Measurements from ENCODE around the gene SAMD1. TPM values are rescaled to one million over a fixed set of nuclear protein-coding genes. Genes with fewer than 3 reads are reported as not detected.
A peak's percentile ranks its signal among the peaks of the same experiment; 100 is the strongest.

Gene SAMD1
- total and polyA plus RNA-seq, 2 of the 13 experiments (the other 11 are each of a cell fraction or from before 2014, with no cell fraction given), result 17.5 to 45.0 TPM

GRCh38 chr19:14117668-14118164 is 27.2 kb upstream of the SAMD1 start, which contains the start of gene PRKACA:
Gene PRKACA, minus strand, starts transcription at chr19:14117762. Its CDS starts 215 bp downstream, at chr19:14117547.
- peak within 1 kb of the TSS; percentile 100 for H3K4me2 ChIP-seq (ENCODE audit: low read depth, low read length)
- in situ Hi-C loops (cut with HindIII; ENCODE audit: extremely low pct_ligation_motif_present, low pct_unique_long_range_greater_than_20kb), result no loop called here
- peaks cover 12% of the 10 kb centered on the region for H3K79me2 ChIP-seq (ENCODE audit: insufficient read depth, low read length)
- FAIRE-seq (no peak), ATAC-seq (peak; percentile 91), DNase-seq (ENCODE audit: low spot score) (peak; percentile 94)
- BruUV-seq (replicated peaks), result no TSS peak
- no CpG with 5 or more reads among the region's 67 CpGs for WGBS (ENCODE audit: low lambda C conversion rate)
- H3K27me3 ChIP-seq (ENCODE audit: control insufficient read depth in 1 of 2, insufficient read depth in 2 of 2, low read length in 2 of 2), result no peaks in the 10 kb centered on the region; a peak in 1 of 5 replicates
- H3K9ac ChIP-seq (ENCODE audit: insufficient read depth, low read depth, low read length), result peak within 1 kb of the TSS; percentile 89
- H3K36me3 ChIP-seq (replicated peaks in 1 of 2; ENCODE audit: control insufficient read depth in 1 of 2, insufficient read depth in 2 of 2, low read length in 2 of 2), result no peaks in the 10 kb centered on the region; a peak in 1 of 5 replicates
- peak within 1 kb of the TSS; percentile 4 for H2AFZ ChIP-seq (ENCODE audit: low read length)
- no peaks in the 10 kb centered on the region for H4K20me1 ChIP-seq (ENCODE audit: insufficient read depth, low read length)
- intact Hi-C loops (cut with micrococcal nuclease; ENCODE audit: unreplicated experiment), result loop anchor here (5.0 kb wide), 1 partner anchor 35 kb away; no protein-coding TSS in a partner anchor
- POLR2A ChIA-PET, result interaction anchor here (0.6 to 2.5 kb wide), 6 partner anchors 18 to 111 kb away, joined by 3 to 21 read pairs (median 6); partner anchors contain the start of genes ASF1B and RFX1
- H3K9me3 ChIP-seq (ENCODE audit: low read length), result no peaks in the 10 kb centered on the region
- H3K4me3 ChIP-seq (replicated peaks in 1 of 3; ENCODE audit: insufficient read depth in 1 of 3, low read depth in 2 of 3, low read length in 3 of 3), result peak within 1 kb of the TSS; percentile 80 to 89 (median 86)
- peak within 1 kb of the TSS; percentile 96 for H3K27ac ChIP-seq (ENCODE audit: extremely low read length, insufficient read depth, low read length)
- peaks cover 55% of the 10 kb centered on the region for H3K4me1 ChIP-seq (ENCODE audit: insufficient read depth, low read length)
- CTCF ChIA-PET (ENCODE audit: low intra/inter-chr PET ratio, low total read pairs), result interaction anchor here (1.7 kb wide), 1 partner anchor 19 kb away, joined by 6 read pairs; the partner anchor contains the start of gene ASF1B
- TF ChIP-seq SP1 (IDR thresholded peaks at IDR 0.05) (no peak), SP1 (CRISPR knock-in tag; IDR thresholded peaks at IDR 0.05) (peak; percentile 77), ELF4 (CRISPR knock-in tag; IDR thresholded peaks at IDR 0.05; ENCODE audit: borderline replicate concordance) (no peak), SALL1 (CRISPR knock-in tag; IDR thresholded peaks at IDR 0.05) (peak; percentile 10; the same call in 1 of the 2 replicates), MXD4 (CRISPR knock-in tag; IDR thresholded peaks at IDR 0.05) (0 out of 2 replicates have a peak, but pooled peaks have one; percentile 0), HMGA1 (CRISPR knock-in tag; conservative IDR thresholded peaks at IDR 0.05) (no peak), ARNT2 (CRISPR knock-in tag; IDR thresholded peaks at IDR 0.05; ENCODE audit: low read depth) (no peak), ZNF776 (CRISPR knock-in tag; IDR thresholded peaks at IDR 0.05) (no peak), ZNF383 (CRISPR knock-in tag; IDR thresholded peaks at IDR 0.05; ENCODE audit: borderline replicate concordance) (no peak), PAX8 (CRISPR knock-in tag; IDR thresholded peaks at IDR 0.05; ENCODE audit: borderline replicate concordance) (no peak), SP2 (CRISPR knock-in tag; IDR thresholded peaks at IDR 0.05) (peak; percentile 97), ZSCAN25 (CRISPR knock-in tag; IDR thresholded peaks at IDR 0.05) (no peak), KLF16 (CRISPR knock-in tag; IDR thresholded peaks at IDR 0.05) (no peak)
- TF ChIP-seq, protein P1, sequence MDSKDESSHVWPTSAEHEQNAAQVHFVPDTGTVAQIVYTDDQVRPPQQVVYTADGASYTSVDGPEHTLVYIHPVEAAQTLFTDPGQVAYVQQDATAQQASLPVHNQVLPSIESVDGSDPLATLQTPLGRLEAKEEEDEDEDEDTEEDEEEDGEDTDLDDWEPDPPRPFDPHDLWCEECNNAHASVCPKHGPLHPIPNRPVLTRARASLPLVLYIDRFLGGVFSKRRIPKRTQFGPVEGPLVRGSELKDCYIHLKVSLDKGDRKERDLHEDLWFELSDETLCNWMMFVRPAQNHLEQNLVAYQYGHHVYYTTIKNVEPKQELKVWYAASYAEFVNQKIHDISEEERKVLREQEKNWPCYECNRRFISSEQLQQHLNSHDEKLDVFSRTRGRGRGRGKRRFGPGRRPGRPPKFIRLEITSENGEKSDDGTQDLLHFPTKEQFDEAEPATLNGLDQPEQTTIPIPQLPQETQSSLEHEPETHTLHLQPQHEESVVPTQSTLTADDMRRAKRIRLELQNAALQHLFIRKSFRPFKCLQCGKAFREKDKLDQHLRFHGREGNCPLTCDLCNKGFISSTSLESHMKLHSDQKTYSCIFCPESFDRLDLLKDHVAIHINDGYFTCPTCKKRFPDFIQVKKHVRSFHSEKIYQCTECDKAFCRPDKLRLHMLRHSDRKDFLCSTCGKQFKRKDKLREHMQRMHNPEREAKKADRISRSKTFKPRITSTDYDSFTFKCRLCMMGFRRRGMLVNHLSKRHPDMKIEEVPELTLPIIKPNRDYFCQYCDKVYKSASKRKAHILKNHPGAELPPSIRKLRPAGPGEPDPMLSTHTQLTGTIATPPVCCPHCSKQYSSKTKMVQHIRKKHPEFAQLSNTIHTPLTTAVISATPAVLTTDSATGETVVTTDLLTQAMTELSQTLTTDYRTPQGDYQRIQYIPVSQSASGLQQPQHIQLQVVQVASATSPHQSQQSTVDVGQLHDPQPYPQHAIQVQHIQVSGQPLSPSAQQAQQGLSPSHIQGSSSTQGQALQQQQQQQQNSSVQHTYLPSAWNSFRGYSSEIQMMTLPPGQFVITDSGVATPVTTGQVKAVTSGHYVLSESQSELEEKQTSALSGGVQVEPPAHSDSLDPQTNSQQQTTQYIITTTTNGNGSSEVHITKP (CRISPR knock-in tag; IDR thresholded peaks at IDR 0.05; ENCODE audit: low read depth), result no peak
- TF ChIP-seq, protein P2, sequence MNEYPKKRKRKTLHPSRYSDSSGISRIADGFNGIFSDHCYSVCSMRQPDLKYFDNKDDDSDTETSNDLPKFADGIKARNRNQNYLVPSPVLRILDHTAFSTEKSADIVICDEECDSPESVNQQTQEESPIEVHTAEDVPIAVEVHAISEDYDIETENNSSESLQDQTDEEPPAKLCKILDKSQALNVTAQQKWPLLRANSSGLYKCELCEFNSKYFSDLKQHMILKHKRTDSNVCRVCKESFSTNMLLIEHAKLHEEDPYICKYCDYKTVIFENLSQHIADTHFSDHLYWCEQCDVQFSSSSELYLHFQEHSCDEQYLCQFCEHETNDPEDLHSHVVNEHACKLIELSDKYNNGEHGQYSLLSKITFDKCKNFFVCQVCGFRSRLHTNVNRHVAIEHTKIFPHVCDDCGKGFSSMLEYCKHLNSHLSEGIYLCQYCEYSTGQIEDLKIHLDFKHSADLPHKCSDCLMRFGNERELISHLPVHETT (CRISPR knock-in tag; conservative IDR thresholded peaks at IDR 0.05), result peak; percentile 53; the same call in 1 of the 2 replicates
- TF ChIP-seq, protein P3, sequence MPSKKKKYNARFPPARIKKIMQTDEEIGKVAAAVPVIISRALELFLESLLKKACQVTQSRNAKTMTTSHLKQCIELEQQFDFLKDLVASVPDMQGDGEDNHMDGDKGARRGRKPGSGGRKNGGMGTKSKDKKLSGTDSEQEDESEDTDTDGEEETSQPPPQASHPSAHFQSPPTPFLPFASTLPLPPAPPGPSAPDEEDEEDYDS (CRISPR knock-in tag; IDR thresholded peaks at IDR 0.05), result peak; percentile 48; the same call in 1 of the 2 replicates
- TF ChIP-seq, protein P4, sequence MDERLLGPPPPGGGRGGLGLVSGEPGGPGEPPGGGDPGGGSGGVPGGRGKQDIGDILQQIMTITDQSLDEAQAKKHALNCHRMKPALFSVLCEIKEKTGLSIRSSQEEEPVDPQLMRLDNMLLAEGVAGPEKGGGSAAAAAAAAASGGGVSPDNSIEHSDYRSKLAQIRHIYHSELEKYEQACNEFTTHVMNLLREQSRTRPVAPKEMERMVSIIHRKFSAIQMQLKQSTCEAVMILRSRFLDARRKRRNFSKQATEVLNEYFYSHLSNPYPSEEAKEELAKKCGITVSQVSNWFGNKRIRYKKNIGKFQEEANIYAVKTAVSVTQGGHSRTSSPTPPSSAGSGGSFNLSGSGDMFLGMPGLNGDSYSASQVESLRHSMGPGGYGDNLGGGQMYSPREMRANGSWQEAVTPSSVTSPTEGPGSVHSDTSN (CRISPR knock-in tag; IDR thresholded peaks at IDR 0.05), result peak; percentile 95
- TF ChIP-seq, protein P5, sequence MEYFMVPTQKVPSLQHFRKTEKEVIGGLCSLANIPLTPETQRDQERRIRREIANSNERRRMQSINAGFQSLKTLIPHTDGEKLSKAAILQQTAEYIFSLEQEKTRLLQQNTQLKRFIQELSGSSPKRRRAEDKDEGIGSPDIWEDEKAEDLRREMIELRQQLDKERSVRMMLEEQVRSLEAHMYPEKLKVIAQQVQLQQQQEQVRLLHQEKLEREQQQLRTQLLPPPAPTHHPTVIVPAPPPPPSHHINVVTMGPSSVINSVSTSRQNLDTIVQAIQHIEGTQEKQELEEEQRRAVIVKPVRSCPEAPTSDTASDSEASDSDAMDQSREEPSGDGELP (IDR thresholded peaks at IDR 0.05; ENCODE audit: borderline replicate concordance, low read depth), result peak; percentile 80; the same call in 1 of the 2 replicates
